Measurements from ENCODE around the gene NKX2-3.

Gene NKX2-3

DNA sequence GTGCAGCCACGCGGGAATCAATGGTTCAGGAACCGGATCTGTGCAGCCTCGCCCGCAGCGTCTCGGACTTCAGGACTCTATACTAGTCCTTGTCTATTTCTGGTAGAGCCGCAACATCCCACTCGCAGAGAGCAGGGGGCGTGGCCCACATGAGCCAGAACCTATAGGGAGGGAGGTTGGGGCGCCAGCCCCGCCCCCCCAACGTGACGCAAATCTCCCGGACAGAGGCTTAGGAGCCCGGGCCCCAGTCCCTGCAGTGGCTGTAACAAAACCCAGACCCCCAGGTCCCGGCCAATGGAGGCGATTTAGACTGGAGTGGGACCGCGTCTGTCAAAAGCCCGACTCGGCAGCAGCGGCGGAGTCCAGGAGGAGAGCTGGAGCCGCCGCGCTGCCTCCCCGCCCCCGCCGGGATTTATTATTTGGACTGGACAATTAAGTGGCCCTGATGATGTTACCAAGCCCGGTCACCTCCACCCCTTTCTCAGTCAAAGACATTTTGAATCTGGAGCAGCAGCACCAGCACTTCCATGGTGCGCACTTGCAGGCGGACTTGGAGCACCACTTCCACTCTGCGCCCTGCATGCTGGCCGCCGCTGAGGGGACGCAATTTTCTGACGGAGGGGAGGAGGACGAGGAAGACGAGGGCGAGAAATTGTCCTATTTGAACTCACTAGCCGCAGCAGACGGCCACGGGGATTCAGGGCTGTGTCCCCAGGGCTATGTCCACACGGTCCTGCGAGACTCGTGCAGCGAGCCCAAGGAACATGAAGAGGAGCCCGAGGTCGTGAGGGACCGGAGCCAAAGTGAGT is at the start of gene NKX2-3:
NKX2-3 (plus strand) TSS at position 256 of the 809 bp plus-strand sequence; CDS start at position 446, 190 bp downstream.
- DNase-seq (ENCODE audit: low read depth) = no peak

DNA sequence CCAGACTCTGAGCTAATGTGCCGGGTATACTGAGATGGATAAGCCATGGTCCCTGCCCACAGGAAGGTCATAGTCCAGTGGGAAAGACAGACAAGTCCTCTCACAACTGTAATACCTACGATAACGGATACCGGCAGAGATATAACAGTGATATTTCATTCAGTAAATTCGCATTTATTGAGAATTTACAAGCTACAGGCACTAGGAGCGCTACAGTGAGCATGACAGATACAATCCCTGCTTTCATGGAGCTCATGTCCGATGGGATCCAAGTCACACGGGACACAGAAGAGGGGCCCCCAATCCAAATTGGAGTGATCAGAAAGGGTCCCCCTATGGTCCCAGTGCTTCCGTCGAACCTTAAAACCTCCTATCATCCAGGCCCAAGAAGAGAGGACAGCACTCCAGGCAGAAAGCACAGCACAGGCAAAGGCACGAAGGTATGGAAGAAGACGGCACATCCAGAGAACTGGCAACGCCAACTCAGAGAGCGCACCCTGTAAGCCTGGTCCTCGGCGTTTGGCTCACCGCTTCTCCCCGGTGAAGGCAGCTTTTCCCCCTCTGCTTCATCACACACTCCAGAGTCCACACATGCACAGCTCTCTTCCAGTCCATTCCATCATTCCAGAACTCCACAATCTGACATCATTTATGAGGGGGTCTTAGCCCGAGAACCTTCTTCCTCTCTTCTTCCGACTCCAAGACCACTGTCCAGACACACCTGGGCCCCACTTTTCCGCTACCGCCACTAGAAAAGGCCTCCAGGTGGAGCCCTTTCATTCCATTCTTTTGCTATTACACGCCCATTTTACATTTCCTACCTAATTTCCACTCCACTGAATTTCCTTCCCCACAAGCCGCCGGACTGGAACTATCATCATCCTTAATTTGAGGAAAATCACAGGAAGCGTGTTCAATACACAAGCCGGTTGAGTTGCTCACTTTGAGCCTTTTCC is 47.8 kb upstream of the NKX2-3 start:
- no peak for DNase-seq (ENCODE audit: low read depth)

DNA sequence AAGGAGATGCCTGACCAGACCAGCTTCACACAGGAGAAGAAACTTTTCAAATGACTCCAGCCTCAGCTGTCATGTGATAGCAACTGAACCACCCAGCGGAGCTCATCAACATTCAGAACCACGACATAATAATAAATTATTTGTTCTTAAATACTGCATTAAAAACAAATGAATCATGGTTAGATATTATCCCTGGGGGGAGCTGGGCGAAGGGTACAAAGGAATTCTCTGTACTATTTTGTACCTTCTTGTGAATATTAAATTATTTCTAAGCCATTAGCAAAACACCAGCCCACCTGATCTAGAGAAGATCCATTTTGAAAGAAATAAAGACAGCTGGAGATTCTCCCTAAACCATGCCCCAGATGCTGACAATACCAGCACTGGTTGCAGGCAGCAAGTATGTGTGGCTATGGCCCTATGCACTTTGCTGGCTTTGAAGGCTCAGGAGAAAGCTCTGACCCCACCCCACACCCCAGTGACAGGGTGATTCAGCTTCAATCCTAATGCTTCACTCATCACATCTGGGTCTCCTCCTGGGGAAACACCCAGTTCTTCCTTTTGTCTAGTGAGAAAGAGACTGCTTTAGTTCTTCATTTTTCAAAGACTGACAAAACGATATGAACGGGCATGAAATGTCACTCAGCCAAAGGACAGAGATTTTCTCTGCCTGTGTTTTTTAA is 45.5 kb upstream of the NKX2-3 start:
- DNase-seq (ENCODE audit: low read depth) = no peak

DNA sequence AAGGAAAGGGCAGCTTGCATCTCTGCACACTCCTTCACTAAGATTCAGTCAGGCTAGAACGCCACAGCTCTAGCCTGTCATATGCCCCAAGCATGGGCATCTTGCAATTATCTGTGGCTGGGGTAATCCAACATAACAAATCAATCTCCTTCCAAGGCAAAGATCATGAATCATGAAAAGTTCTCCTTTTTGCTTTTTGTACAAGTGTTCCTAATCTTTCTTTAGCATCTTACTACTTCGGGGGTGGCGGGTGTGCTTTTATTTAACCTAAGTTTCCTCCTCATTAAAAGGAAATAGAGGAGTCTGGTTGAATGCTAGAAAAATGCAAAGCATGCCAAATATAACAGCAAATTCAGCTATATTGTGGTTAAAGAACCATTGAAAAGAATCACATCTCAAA is 43.5 kb upstream of the NKX2-3 start:
- no peak for DNase-seq (ENCODE audit: low read depth)

DNA sequence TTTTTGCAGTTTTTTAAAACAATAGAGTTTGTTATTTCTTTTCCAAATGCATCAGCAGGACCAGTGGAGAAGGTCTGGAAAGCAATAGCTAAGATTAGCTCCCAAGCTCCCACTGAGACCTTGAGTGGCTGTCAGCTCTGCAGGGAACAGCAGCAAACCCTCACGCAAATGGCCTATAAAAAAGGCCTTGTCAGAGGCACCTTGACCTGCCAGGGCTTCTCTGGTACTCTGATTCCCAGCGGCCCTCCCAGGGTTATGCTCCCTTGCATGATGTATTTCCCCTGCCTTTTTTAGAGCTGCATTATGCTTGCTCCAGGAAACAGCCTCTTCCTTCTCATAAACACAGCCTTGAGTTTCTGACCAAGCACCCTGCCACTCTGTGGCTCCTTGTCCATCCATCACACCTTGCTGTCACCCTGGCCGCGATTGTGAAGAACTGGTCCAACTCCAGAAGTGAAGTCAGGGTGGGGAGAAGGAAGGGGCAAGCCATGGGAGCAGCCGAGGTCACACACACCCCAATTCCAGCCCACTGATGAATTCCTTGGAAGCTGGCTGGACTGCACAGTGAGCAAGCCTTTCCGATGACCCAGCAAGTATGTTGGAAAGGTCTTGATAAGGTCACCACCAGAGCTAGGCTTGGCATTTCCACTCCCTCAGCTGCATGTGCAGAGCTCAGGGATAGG is 35.3 kb upstream of the NKX2-3 start:
- no peak for DNase-seq (ENCODE audit: low read depth)

DNA sequence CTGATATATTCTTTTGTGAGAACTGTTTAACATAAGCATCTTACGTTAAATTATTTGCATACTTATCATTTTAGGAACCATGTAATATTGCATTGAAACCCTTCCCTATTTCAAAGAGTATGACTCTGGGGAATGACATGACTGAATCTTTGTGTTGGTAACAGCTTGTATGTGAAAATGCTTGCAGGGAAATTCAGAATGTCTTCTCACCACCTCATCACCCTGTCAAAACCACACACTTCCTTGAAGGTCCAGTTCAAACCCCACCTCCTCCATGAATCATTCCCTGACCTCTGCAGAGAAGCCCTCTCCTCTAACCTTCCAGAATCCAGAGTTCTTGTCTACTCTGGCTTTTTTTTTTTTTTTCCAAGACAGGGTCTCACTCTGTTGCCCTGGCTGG is 26.3 kb upstream of the NKX2-3 start:
- DNase-seq (ENCODE audit: low read depth) = no peak

DNA sequence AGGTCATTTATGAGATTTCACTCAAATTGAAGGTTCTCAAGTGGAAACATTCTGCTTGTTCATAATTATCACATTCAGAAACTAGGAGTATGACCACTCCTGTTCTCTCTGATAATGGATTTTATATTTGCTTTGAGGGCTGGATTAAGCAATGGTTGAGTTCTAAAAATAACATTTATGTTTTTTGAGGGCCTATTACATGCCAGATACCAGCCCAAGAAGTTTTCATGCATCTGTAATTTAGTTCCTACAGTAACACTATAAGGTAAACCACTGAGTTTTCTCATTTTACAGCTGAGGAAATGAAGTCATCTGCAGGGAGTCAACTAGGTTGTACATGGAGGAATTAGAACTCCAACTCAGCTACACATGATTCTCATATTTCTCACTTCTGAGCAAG is 25.5 kb upstream of the NKX2-3 start:
- no peak for DNase-seq (ENCODE audit: low read depth)

DNA sequence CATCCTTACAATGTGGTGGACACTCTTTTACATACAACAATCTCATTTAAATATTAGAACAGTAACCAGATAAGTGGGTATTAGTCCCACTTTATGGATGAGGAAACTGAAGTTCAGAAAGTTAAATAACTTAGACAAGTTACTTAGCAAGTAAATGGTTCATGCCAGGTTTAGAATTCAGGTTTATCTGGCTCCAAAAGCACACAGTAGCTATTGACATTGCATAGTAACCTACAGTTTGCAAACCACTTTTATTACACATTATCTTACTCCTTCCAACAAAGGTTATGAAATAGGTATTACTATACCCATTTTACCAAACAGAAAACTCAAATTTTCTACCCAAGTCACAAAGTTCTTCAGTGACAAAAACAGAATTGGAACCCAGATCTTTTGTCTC is 19.7 kb upstream of the NKX2-3 start:
- no peak for DNase-seq (ENCODE audit: low read depth)

DNA sequence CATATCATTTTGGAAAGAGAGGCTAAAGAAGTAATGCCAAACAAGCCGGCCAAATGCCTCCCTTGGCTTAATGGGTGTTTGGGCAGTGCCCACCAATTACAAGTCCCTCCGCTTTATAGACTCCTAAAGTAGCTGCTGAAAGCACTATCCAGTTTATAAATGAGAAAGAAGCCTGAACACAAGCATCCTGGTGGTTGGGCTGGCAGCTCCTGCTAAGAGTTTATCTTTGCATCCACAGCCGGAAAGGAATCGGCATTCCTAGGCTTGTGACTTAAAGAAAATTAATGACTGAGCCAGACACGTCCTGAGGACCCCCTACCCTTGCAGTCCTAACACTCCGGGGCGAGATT is 13.1 kb upstream of the NKX2-3 start:
- DNase-seq (ENCODE audit: low read depth) = no peak

DNA sequence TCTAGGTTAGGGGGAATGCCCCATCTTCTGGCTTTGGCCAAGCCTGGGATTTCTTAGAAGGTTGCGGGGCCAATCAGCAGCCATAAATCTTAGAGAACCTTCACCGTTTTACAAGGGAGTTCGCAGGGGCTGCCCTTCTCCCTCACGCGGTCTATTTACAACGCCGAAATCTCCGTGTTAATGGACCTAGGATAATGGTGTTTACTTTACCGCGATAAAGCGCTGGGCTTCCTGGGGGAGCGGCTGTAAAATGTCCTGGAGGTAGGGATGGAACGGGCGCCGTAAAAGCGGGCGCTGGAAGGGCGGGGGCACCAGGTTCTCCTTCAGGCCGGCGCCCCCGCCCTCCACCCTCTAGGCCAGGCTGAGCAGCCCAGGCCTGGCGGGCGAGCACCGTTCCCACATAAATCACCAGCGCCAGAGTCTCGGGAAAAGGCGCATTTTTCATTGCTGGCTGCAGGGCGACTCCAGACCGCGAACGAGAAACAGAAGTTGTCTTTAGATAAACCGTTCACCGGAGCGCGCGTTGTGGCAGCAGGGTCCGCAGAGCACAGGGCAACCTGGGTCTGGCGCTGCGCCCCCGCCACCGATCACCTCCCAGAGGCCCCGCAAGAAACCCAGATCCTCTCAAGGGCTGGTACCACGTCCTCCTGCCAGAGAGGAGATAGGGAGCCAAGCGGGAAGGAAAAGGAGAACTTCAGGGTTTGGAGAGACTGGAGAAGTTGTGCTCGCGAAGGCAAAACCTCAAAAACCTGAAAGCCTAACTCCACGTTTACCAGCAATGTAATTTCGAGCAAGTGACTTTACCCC is 12.5 kb upstream of the NKX2-3 start:
- DNase-seq (ENCODE audit: low read depth) = no peak

DNA sequence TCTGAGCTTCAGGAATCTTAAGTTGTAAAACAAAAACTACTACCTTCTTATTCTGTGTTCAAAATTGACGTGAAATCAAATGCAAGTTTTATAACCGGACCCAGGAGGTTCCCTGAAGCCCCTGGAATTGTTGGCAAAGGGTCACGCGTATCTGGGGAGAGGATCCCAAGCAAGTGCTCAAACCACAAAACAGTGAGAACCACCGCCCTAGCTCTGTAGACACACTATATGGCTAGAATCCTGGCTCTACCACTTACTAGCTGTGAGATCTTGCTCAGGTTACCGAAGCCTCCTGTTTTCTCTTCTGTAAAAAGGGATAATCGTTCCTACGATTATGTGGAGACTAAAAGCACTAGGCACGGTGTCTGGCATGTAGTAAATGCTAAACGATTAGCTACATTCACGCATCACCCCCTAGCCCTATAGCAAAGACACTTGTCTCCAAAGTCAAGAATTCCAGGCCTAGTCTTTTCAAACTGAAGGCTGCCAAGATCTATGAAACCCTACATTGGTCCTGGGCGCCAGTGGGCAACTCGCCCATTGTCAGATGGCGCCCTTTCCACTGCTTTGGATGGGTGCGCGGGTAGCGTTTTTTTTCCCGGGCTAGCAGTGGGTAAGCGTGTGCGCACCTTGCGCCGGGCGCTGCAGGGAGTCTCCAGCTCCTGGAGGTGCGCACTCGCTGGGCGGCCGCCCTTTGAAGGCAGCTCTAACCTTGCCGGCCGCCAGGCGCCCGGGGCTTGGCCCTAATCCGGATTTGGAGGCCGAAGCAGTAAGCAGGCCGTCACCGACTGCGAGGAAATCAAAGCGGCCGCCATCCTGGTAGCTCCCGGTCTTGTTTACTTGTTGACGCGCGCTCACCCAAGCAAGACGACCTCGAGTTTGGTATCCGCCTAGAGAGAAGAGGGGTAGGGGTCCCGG is 11.6 kb upstream of the NKX2-3 start:
- DNase-seq (ENCODE audit: low read depth) = no peak

DNA sequence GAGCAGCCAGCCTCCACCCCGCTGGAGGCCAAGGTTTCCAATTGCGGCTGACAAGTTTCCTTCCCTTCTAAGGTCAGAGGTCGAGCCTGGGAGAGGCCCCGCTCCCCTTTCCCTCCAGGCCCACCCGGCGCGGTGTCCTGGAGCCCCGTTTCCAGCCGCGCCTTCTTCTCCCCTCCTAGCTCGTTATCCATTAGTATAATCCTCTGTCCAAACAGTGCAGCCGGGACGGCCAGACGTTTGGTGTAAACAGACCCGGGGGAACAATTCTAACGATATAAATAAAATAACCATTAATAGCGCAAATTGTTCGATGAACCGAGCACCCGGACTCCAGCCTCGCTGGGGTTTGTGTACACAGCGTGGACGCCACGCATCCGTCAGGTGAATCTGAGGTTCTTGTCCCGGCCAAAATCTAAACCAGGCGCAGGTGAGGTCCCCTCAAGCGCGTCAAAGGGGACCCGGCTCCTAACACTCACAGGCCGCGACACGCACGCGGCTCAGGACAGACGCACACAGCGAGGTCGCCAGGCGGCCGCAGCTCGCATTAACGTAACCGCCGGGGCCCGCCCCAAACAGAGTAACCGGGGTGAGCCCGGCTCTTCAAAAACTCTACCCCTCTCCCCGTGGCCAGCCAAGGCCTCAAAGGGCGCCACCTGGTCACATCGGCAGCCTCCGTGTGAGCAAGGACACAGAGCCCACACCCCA is 10.8 kb upstream of the NKX2-3 start:
- no peak for DNase-seq (ENCODE audit: low read depth)

DNA sequence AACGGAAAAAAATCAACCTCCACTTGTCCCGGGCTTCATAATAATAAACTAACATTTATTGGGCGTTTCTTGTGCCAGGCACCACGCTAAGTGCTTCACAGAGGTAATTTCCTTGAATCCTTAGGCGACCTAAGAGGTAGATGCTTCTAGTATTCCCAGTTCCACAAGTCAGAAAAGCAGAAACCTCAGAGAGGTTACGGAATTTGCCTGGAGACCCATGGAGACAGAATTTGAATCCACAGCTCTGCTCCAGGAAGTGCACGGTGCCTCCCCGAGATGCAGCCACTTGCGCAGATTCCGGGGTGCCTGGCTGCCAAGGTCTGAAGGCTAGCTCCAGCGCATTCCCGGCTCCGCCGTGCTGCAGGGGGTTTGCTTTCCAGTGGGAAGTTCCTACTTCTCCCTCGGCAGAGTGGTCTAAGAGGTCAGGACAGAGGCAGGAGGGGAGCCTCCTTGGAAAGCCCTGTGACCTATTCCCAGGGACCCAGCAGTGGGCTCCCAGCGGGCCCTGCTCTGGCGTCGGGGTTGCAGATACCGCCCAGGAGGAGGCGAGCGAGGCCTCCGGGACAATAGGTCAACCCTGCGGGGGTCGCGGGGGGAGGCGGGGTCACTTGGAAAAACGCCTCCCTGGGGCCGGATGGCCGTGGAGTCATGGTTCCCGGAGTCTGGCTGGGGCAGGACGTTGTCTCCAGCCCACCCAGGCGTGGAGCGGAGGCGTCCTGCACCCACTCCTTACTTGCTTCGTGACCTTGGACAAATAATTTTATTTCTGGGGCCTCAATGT is 10.1 kb upstream of the NKX2-3 start:
- DNase-seq (ENCODE audit: low read depth) = no peak

DNA sequence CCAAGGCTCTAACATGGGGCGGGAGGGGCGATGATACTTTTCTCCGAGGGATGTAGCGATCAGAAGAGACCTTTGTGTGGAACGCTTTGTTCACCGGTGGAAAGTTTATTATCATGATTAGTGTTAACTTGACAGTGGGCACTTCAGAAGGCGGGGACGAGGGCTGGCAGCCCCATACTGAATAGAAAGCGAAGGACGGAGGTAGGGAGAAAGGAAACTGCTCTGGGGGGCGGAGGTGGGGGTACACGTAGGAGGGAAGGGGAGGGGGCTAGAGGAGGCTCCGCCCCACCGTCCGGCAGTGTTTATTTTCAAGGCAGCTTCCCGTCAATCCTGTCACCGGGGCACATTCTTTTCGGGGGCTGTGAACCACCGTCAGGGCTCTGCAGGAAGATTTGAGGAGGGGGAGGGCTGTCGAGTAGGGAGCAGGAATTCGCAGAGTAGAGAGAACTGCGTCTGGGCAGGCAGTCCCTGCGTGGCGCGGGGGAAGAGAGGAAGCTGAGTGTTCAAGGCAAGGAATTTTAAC is 9.4 kb upstream of the NKX2-3 start:
- no peak for DNase-seq (ENCODE audit: low read depth)

DNA sequence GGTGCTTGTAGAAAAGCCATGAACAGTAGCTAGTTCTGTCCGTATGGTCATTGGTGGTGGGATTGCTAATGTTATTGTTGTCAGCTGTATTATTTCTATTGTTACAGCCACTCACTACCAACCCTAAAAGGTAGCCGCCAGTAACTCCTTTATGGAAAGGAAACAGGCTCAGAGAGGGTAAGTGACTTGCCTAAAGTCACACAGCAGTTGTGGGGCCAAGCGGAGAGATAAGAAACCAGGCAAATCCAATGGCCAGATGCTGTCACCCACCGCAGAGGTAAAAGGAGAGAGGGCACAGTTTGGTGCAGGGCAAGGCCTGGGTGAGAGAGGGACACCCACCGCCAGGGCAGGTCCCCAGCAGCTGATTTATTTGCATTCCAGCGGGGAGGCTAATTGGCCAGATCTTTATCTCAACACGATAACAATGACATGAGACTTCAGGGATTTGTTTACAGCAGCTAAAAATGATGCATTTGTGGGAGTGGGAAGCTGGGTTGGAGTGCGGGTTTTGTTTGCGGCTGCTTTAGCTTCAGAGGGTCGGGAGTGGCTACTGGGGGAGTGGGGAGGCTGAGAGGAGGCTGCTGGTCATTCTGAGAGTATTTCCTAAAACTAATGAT is 8.6 kb upstream of the NKX2-3 start:
- DNase-seq (ENCODE audit: low read depth) = no peak

DNA sequence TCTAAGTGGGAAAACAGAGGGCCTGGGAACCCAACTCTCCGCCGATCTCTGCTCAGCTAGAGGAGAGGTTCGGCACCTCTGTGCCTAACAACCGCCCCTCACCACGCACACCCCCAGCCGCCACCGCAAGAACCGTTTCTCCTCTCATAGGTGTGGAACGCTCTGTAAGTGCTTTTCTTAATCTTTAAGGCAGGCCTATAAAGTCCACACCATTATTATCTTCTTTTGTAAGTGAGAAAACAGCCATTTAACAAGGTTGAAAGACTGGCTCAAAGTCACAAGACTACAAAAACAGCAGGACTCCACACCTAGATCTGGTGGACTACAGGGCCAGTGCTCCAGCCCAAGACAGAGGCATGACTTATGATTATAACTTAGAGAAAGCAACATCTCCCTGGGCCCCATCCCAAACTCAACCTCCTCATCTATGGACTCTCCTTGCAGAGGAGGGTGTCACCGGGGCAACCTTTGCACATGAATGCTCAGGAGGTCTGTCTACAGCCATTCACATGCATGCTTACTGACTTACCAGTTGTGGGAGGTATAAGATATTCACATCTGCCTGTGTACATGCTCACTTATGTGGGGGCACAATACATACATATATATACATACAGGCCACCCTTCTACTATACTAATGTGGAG is 7.9 kb upstream of the NKX2-3 start:
- DNase-seq (ENCODE audit: low read depth) = no peak

DNA sequence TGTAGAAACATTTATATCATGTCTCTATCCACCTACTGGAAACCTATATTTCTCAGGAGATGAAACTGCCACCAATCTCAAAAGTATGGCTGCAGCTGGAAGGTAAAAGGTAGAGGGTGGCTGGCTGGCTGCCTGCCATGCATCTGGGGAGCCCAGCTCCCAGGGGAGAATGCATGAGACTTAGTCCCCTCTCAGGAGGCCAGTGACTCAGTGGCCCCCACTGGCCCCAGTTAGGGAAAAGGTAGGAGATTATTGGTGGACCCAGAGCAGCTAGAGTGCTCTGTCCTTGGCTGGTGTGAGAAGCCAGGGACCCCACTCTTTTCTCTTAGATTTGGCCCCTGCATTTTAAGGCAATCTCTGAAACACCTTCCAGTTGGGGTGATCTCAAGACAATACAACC is 6.8 kb upstream of the NKX2-3 start:
- DNase-seq (ENCODE audit: low read depth) = no peak

Measured in GM04504 (cell line).